Neutrophil (primary cell): Measurements from ENCODE around the gene CHKA.
A peak's percentile ranks its signal among the peaks of the same experiment; 100 is the strongest.

Experiments used
- H3K27ac ChIP-seq: fragments of 200-600 bp; sonication (generic); 2 replicates; pipeline ENCODE4 v1.5.1; 2016; ENCODE audit warnings: mild to moderate bottlenecking, moderate library complexity
- H3K27me3 ChIP-seq: fragments of 200-600 bp; sonication (generic); 2 replicates; pipeline ENCODE4 v1.6.0; 2016; ENCODE audit warnings: mild to moderate bottlenecking
- H3K36me3 ChIP-seq: fragments of 200-600 bp; sonication (generic); 2 replicates; pipeline ENCODE4 v1.5.1; 2017
- H3K4me1 ChIP-seq, 2 experiments: fragments of 200-600 bp in 1 of 2; sonication (generic) in 1 of 2; 1 replicate in 1 of 2; 2 replicates in 1 of 2; pipeline versions ENCODE4 v1.5.1 to v1.6.1; 2013 to 2016; ENCODE audit warnings: low read depth in 1 of 2, low read length in 1 of 2, mild to moderate bottlenecking in 1 of 2, moderate library complexity in 1 of 2; ENCODE audit not compliant: control insufficient read depth in 1 of 2, insufficient read depth in 1 of 2
- H3K4me3 ChIP-seq, 2 experiments: fragments of 200-600 bp in 1 of 2; sonication (generic) in 1 of 2; 1 replicate in 1 of 2; 2 replicates in 1 of 2; pipeline ENCODE4 v1.5.1; 2013 to 2016; ENCODE audit warnings: low read depth in 1 of 2, low read length in 1 of 2, mild to moderate bottlenecking in 1 of 2, moderate library complexity in 1 of 2
- H3K9me3 ChIP-seq: fragments of 200-600 bp; sonication (generic); 2 replicates; pipeline ENCODE4 v1.5.1; 2016
- TF ChIP-seq, protein P1 (sequence below): fragments of 200-600 bp; sonication (generic); IDR thresholded peaks from 2 replicates; pipeline ENCODE4 v1.5.1; 2016; ENCODE audit warnings: antibody characterized with exemption

The CHKA gene

DNA sequence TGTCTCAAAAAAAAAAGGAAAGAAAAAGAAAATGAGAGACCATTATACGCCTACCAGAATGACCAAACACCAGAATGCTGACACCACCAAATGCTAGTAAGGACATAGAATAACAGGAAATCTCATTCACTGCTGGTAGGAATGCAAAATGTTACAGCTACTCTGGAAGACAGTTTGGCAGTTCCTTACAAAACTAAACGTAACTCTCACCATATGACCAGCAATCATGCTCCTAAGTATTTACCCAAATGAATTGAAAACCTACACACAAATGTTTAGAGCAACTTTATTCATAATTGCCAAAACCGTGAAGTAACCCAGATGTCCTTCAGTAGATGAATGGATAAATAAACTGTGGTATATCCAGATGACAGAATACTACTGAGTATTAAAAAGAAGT lies 7.2 kb downstream of the CHKA start:
- H3K36me3 ChIP-seq = no peaks in the 10 kb centered on the region
- H3K27ac ChIP-seq = peak overlapping the region; percentile 37
- no peak overlapping the region for H3K4me3 ChIP-seq
- TF ChIP-seq, protein P1, sequence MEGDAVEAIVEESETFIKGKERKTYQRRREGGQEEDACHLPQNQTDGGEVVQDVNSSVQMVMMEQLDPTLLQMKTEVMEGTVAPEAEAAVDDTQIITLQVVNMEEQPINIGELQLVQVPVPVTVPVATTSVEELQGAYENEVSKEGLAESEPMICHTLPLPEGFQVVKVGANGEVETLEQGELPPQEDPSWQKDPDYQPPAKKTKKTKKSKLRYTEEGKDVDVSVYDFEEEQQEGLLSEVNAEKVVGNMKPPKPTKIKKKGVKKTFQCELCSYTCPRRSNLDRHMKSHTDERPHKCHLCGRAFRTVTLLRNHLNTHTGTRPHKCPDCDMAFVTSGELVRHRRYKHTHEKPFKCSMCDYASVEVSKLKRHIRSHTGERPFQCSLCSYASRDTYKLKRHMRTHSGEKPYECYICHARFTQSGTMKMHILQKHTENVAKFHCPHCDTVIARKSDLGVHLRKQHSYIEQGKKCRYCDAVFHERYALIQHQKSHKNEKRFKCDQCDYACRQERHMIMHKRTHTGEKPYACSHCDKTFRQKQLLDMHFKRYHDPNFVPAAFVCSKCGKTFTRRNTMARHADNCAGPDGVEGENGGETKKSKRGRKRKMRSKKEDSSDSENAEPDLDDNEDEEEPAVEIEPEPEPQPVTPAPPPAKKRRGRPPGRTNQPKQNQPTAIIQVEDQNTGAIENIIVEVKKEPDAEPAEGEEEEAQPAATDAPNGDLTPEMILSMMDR = no peak
- H3K4me1 ChIP-seq = peaks cover 26% of the 10 kb centered on the region in 2 experiments
- no peaks in the 10 kb centered on the region for H3K27me3 ChIP-seq
- H3K9me3 ChIP-seq = no peaks in the 10 kb centered on the region

DNA sequence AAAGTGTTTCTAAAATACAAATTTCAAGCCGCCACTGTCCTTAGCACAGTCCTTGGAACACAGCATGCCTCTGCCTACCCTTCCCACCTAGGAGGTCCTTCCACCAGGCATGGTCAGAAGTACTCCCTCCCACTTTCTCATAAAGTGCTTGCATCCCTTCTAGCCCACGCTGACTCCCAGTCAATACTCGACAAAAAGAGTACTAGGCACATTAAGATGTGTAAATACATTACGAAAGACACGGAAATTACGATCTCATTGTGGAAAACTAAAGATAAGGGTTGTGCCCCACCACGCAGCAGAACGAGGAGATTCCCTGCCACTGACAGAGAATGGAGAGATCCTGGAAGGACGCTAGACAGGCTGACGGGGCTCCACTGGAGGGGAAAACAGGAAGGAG lies 13.5 kb downstream of the CHKA start:
- TF ChIP-seq, protein P1 = no peak
- Histone ChIP-seq H3K9me3 (no peaks in the 10 kb centered on the region), H3K4me3 (no peak overlapping the region), H3K27me3 (no peaks in the 10 kb centered on the region), H3K27ac (no peak overlapping the region), H3K4me1 (peaks cover 5 to 9% of the 10 kb centered on the region in 2 experiments), H3K36me3 (no peaks in the 10 kb centered on the region)

DNA sequence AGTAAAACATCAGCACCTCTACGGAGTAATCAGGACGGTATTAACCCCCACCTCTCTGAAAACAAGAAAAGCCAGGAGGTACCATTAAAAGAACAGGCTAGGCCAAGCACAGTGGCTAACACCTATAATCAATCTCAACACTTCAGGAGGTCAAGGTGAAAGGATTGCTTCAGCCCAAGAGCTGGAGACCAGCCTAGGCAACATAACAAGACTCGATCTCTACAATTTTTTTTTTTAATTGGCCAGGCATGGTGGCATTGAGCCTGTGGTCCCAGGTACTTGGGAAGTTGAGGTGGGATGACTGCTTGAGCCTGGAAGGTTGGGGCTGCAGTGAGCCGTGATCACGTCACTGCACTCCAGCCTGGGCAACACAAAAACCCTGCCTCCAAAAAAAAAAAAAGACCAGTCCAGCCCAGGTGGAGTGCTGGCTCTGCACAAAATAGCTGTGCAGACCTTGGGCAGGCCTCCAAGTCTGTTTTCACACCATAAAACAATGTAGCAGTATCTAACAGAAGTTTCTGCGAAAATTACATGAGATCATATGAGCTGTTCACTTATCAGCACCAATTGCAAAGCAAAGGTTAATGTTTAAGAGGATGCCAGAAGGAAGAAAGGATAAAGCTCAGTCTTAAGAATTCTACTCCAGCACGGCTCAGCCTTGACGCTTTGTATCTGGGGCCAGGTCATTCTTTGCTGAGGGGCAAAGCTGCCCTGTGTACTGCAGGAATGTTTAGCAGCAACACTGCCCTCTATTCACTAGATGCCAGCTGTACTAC lies 14.8 kb downstream of the CHKA start:
- Histone ChIP-seq H3K36me3 (no peaks in the 10 kb centered on the region), H3K4me1 (peaks cover 5 to 9% of the 10 kb centered on the region in 2 experiments)
- TF ChIP-seq, protein P1 = no peak

DNA sequence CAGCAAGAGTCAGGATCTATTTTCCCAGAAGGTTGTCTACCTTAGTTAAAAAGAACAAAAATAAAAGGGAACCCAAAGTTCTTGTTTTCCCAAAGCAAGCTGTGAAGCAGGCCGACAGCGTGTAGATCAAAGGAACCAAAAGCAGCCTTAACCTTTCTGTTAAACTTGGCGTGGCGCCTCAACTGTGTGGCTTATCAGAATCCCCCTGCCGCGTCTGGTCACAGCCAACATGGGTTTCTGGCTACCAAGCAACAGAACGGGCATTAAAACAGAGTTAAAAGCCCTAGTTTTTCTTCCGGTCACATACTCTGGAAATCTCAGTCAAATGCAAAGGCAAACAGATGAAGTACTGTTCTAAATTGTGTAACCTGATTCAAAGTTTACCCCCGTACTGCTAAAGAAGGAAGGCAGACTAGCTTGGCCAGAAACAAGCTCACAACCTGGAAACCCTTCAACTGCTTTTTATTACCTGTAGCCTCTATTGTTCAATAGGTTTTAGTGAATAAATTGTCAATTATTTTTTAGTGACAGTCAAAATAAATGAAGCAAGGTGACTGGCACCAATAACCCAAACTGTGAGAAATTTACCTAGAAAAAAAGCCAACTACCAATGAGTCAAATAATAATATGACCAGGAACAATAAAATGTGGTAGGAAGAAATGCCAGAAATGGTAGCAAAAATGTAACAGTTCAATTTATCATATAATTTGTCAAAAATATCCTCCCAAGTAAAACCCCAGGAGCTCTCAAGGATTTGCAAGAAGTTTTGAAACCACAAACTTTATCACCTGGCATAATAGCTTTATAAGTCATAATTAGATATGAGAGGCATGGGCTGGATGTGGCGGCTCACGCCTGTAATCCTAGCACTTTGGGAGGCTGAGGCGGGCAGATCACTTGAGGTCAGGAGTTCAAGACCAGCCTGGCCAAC lies 21.4 kb downstream of the CHKA start:
- Histone ChIP-seq H3K27me3 (no peaks in the 10 kb centered on the region), H3K27ac (peak overlapping the region; percentile 75), H3K4me3 (peak overlapping the region in 1 of 2 experiments; percentile 18), H3K4me1 (peaks cover 12 to 18% of the 10 kb centered on the region in 2 experiments), H3K9me3 (no peaks in the 10 kb centered on the region), H3K36me3 (no peaks in the 10 kb centered on the region)
- TF ChIP-seq, protein P1 = no peak

More for the DNA sequence above, 14.8 kb downstream of the CHKA start:
- no peak overlapping the region for H3K4me3 ChIP-seq
- H3K9me3 ChIP-seq = no peaks in the 10 kb centered on the region
- no peaks in the 10 kb centered on the region for H3K27me3 ChIP-seq
- H3K27ac ChIP-seq = no peak overlapping the region

DNA sequence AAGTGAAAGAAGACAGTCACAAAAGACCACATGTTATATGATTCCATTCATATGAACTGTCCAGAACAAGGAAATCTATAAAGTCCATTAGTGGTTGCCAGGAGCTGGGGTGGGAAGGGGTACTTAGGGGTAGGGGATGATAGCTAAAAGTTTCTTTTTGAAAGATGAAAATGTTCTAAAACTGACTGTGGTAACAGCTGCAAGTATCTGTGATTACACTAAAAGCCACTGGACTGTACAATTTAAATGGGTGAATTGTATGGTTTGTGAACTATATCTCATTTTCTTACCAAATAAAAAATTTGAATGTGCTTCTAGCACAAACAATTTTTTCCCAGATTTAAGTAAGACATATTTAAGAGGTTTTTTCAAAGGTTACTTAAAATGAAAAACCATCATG lies 22.1 kb downstream of the CHKA start:
- H3K9me3 ChIP-seq = no peaks in the 10 kb centered on the region
- no peaks in the 10 kb centered on the region for H3K27me3 ChIP-seq
- H3K27ac ChIP-seq = peak overlapping the region; percentile 75
- no peak overlapping the region for H3K4me3 ChIP-seq
- TF ChIP-seq, protein P1 = no peak
- H3K36me3 ChIP-seq = no peaks in the 10 kb centered on the region
- H3K4me1 ChIP-seq = peaks cover 12 to 18% of the 10 kb centered on the region in 2 experiments
